ENCODE results near the gene PNPLA1. TPM values are rescaled to one million over a fixed set of nuclear protein-coding genes. Genes with fewer than 3 reads are reported as not detected.

The PNPLA1 gene
- polyA plus RNA-seq, 1 donor (not counting 4 experiments of a cell fraction or from before 2014, with no cell fraction given), result 0.14 TPM

DNA sequence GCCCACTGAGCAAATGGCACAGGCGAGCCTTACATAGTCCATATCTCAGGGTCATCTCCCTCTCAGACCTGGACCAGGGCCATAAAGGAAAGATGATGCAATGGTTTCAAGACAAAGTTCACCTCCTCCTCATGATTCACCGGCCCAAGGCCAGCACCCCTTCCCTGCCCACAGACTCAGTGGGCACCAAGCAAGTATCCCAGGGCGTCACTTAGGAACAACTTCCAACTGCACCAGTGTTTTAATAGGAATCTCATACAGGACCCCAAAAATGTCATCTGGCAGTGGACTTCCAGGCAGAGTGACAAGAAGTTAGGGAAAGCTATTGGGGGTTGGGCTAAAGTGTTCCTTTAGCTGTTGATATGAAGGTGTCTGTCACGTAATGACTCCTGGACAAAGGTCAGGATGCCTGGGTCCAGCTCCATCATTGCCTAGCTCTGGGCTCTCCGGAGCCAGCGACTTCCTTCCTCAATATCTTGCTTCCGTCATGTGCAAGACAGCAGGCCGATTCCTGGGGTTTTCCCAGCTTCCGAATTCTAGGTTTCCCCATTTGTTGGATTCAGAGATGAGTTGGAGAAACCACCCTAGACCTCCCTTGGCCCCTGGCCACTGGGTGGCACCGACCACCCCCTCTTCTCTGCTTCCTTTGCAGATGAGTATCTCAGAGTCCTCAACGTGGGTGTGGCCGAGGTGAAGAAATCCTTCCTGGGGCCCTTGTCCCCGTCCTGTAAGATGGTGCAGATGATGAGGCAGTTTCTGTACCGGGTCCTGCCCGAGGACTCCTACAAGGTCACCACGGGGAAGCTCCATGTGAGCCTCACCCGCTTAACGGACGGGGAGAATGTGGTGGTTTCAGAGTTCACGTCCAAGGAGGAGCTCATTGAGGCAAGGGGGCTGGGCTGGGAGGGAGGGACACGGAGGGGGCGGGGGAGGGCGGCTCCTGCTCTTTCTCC lies 21.1 kb downstream of the PNPLA1 start:
- TF ChIP-seq, protein P1, sequence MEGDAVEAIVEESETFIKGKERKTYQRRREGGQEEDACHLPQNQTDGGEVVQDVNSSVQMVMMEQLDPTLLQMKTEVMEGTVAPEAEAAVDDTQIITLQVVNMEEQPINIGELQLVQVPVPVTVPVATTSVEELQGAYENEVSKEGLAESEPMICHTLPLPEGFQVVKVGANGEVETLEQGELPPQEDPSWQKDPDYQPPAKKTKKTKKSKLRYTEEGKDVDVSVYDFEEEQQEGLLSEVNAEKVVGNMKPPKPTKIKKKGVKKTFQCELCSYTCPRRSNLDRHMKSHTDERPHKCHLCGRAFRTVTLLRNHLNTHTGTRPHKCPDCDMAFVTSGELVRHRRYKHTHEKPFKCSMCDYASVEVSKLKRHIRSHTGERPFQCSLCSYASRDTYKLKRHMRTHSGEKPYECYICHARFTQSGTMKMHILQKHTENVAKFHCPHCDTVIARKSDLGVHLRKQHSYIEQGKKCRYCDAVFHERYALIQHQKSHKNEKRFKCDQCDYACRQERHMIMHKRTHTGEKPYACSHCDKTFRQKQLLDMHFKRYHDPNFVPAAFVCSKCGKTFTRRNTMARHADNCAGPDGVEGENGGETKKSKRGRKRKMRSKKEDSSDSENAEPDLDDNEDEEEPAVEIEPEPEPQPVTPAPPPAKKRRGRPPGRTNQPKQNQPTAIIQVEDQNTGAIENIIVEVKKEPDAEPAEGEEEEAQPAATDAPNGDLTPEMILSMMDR (optimal IDR thresholded peaks at IDR 0.05 in 1 of 3, IDR thresholded peaks at IDR 0.05 in 1 of 3, conservative IDR thresholded peaks at IDR 0.05 in 1 of 3; ENCODE audit: extremely low read depth in 1 of 3, insufficient read depth in 2 of 3, low read length in 3 of 3), result no peak
- TF ChIP-seq EZH2 (IDR thresholded peaks at IDR 0.05; ENCODE audit: low read length), result no peak
- FAIRE-seq, result no peak
- Histone ChIP-seq H3K4me2 (ENCODE audit: control insufficient read depth, extremely low read depth, insufficient read depth, low read depth, low read length) (no peak overlapping the region), H3K27ac (ENCODE audit: control insufficient read depth, insufficient read depth, low read length) (no peak overlapping the region), H3K9me1 (ENCODE audit: control insufficient read depth, extremely low read depth, insufficient read depth, low read length) (no peaks in the 10 kb centered on the region), H3K4me3 (ENCODE audit: control insufficient read depth in 2 of 3, extremely low read depth in 1 of 3, insufficient read depth in 2 of 3, low read depth in 1 of 3, low read length in 3 of 3) (no peak overlapping the region), H2AFZ (ENCODE audit: control insufficient read depth, low read length) (no peak overlapping the region), H3K79me2 (ENCODE audit: control insufficient read depth, insufficient read depth, low read length) (no peaks in the 10 kb centered on the region), H3K36me3 (ENCODE audit: control insufficient read depth in 2 of 2, extremely low read depth in 1 of 2, insufficient read depth in 2 of 2, low read length in 2 of 2) (no peaks in the 10 kb centered on the region), H3K27me3 (ENCODE audit: control insufficient read depth, extremely low read depth, insufficient read depth, low read length) (peaks cover 5% of the 10 kb centered on the region), H4K20me1 (ENCODE audit: control insufficient read depth, extremely low read depth, insufficient read depth, low read length) (no peaks in the 10 kb centered on the region), H3K9ac (ENCODE audit: control insufficient read depth, extremely low read depth, insufficient read depth, low read length) (no peak overlapping the region), H3K4me1 (ENCODE audit: control insufficient read depth, extremely low read depth, insufficient read depth, low read length) (peaks cover 15% of the 10 kb centered on the region), H3K9me3 (ENCODE audit: control insufficient read depth, low read depth, low read length) (no peaks in the 10 kb centered on the region)
- dilution Hi-C loops (cut with MboI; ENCODE audit: extremely low pct_ligation_motif_present, low sequenced_read_pairs), result no loop called here
- no peak for DNase-seq (ENCODE audit: low read depth, low spot score)

DNA sequence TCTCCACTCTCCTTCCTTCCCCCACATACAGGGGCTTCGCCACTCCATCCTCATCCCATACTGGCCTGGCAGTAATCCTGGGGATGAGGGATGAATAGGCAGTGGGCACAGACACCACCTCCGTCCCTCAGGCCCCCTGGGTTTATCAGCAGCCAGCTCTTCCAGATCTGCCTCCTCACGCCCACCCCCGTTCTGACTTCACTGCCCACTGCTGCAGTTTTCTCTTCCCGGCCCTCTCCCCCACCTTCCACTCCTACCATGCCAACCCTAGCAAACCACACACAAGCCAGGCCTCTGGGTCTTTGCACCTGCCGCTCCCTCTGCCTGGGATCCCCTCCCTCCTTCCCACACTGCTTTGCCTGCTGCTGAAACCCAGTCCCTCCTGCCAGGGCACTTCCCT lies 22.3 kb downstream of the PNPLA1 start:
- dilution Hi-C loops (cut with MboI; ENCODE audit: extremely low pct_ligation_motif_present, low sequenced_read_pairs), result no loop called here
- Histone ChIP-seq H3K36me3 (ENCODE audit: control insufficient read depth in 2 of 2, extremely low read depth in 1 of 2, insufficient read depth in 2 of 2, low read length in 2 of 2) (no peaks in the 10 kb centered on the region), H2AFZ (ENCODE audit: control insufficient read depth, low read length) (no peak overlapping the region), H4K20me1 (ENCODE audit: control insufficient read depth, extremely low read depth, insufficient read depth, low read length) (no peaks in the 10 kb centered on the region), H3K4me2 (ENCODE audit: control insufficient read depth, extremely low read depth, insufficient read depth, low read depth, low read length) (no peak overlapping the region), H3K27ac (ENCODE audit: control insufficient read depth, insufficient read depth, low read length) (no peak overlapping the region), H3K9me1 (ENCODE audit: control insufficient read depth, extremely low read depth, insufficient read depth, low read length) (no peaks in the 10 kb centered on the region), H3K9me3 (ENCODE audit: control insufficient read depth, low read depth, low read length) (no peaks in the 10 kb centered on the region), H3K9ac (ENCODE audit: control insufficient read depth, extremely low read depth, insufficient read depth, low read length) (no peak overlapping the region), H3K79me2 (ENCODE audit: control insufficient read depth, insufficient read depth, low read length) (no peaks in the 10 kb centered on the region), H3K27me3 (ENCODE audit: control insufficient read depth, extremely low read depth, insufficient read depth, low read length) (peaks cover 5% of the 10 kb centered on the region), H3K4me1 (ENCODE audit: control insufficient read depth, extremely low read depth, insufficient read depth, low read length) (peaks cover 15% of the 10 kb centered on the region), H3K4me3 (ENCODE audit: control insufficient read depth in 2 of 3, extremely low read depth in 1 of 3, insufficient read depth in 2 of 3, low read depth in 1 of 3, low read length in 3 of 3) (no peak overlapping the region)
- TF ChIP-seq, protein P1 (optimal IDR thresholded peaks at IDR 0.05 in 1 of 3, IDR thresholded peaks at IDR 0.05 in 1 of 3, conservative IDR thresholded peaks at IDR 0.05 in 1 of 3; ENCODE audit: extremely low read depth in 1 of 3, insufficient read depth in 2 of 3, low read length in 3 of 3), result no peak
- TF ChIP-seq EZH2 (IDR thresholded peaks at IDR 0.05; ENCODE audit: low read length), result no peak
- DNase-seq (ENCODE audit: low read depth, low spot score) (no peak), FAIRE-seq (no peak)

All from keratinocyte (primary cell).